Stimulated activated CD8-positive, alpha-beta memory T cell treated with anti-CD3 and anti-CD28 coated beads, Interleukin-4, amount 100 ng/mL, for 1 hour (primary cell): Measurements from ENCODE around the gene TBX3.
"Not testable (repeated sequence)": the region's sequence is repeated elsewhere in the genome, so short reads cannot be mapped to it uniquely, and the experiment has no call there.

Experiments
- DNase-seq, 2 donors: peaks; one replicate each; pipeline ENCODE4 v3.0.0-alpha.2; 2020; ENCODE audit warnings: low read depth in 2 of 2, low spot score in 1 of 2

TBX3 gene

GRCh38 chr12:114684098-114684869, at the start of gene TBX3:
TBX3 (minus strand) TSS chr12:114684175; CDS start chr12:114683200, 975 bp downstream.
- DNase-seq: no peak

- no peak for DNase-seq
Measured at GRCh38 chr12:114732426-114733030, 48.6 kb upstream of the TBX3 start.

DNA sequence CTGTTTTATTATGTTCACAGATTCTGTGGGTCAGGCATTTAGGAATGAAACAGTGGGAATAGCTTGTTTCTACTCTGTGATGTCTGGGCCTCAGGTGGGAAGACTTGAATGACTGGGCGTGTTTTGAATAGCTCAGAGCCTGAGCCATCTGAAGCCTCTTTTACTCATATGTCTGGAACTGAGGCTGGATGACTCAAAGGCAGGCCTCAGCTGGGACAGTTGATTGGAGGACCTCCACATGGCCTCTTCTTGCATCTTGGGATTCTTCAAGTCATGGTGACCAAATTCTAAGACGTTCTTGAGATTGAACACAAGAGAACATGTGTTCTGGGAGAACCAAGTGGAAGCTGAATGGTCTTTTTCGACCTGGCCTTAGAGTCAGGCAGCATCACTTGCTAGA, 45.8 kb upstream of the TBX3 start:
- no peak for DNase-seq

DNA sequence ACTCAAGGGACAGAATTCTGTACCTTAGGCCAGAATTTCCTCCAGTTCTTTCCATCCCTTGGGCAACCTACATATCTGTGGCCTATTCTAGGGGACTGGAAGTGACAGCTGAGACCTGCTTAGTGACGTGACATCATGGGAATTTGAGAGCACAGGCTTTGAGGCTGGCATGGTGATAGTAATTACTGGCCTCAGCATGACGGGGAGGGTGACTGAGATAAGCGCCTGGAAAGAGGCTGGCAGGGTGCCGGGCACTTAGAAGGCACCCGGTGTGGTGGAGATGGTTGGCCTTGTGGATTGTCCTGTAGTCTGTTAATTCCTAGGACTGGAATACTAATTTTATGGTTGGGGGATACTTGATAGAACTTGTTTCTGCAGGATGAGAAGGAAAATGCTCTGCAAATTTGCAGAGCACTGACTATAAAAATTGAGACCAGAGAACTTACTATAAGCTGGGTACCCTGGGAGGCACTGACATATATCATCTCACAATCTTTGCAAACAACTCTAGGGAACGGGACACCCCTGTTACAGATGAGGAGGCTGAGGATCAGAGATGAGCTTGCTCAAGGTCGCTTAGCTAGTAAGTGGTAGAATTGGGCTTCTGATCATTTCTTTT, 42.2 kb upstream of the TBX3 start:
- no peak for DNase-seq

DNA sequence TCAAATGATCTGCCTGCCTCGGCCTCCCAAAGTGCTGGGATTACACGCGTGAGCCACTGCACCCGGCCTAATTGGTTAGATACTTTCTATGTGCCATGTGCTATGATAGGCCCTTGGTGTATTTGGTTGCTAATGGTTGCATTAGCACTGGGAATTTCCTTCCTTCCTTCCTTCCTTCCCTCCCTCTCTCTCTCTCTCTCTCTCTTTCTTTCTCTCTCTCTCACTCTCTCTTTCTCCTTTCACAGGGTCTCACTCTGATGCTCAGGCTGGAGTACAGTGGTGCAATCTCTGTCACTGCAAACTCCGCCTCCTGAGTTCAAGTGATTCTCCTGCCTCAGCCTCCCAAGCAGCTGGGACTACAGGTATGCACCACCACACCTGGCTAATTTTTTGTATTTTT, 38.2 kb upstream of the TBX3 start:
- DNase-seq: not testable (repeated sequence)

DNA sequence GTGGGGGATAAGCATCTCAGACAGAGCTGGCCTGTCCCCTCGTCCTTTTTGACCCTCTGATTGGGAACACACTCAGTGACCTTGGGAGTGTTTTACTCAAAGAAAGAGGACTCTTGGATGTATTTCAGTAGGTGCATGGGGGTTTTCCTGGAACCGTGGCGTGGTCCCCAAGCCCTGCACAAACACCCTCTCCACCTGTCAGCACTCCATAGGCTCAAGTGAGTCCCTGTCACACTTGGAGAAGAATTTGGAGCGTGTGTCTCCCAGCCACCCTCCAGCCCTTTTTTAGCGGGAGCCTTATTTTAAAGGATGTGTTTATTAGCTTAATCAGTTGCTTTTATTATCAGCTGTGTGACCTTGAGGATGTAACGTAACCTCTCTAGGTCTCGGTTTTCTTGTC, 37.3 kb upstream of the TBX3 start:
- no peak for DNase-seq

GRCh38 chr12:114713466-114714215, 29.7 kb upstream of the TBX3 start:
- no peak for DNase-seq

- DNase-seq: no peak
Measured at GRCh38 chr12:114711689-114712152, 27.7 kb upstream of the TBX3 start.

- no peak for DNase-seq
Measured at GRCh38 chr12:114710151-114710550, 26.2 kb upstream of the TBX3 start.

DNA sequence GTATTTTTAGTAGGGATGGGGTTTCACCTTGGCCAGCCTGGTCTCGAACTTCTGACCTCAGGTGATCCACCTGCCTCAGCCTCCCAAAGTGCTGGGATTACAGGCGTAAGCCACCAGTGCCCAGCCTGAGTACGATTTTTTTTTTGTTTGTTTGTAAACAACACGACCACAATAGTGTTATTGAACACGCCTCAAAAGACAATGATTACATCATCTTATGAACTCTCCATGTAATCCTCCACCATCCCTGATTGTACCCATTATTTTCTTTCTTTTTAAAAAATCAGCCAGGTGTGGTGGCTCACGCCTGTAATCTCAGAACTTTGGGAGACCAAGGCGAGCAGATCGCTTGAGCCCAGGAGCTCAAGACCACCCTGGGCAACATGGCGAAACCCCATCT, 25.1 kb upstream of the TBX3 start:
- DNase-seq: no peak

- DNase-seq: not testable (repeated sequence)
Measured at GRCh38 chr12:114708598-114708997, 24.6 kb upstream of the TBX3 start.

- no peak for DNase-seq
Measured at GRCh38 chr12:114704096-114704495, 20.1 kb upstream of the TBX3 start.

DNA sequence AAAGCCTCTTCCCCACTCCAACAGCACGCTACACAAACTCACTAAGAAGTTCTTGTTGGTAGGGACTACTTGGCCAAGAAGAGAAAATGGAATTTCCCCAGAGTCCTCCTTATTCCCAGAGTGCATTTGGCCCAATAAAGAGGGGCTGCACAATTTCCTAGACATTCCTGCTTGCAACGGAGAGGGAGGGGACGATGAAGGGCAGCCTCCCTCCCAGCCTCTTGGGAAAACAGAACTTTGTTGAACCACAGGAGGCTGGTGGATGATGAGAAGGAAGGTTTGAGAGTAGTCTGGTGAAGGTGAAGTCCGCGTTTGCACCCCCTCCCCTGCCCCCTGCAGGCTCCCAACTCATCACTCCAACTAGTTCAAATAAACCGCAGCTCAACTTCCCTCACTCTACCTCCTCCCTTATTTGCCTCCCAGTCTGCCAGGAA, 19.1 kb upstream of the TBX3 start:
- DNase-seq: no peak

DNA sequence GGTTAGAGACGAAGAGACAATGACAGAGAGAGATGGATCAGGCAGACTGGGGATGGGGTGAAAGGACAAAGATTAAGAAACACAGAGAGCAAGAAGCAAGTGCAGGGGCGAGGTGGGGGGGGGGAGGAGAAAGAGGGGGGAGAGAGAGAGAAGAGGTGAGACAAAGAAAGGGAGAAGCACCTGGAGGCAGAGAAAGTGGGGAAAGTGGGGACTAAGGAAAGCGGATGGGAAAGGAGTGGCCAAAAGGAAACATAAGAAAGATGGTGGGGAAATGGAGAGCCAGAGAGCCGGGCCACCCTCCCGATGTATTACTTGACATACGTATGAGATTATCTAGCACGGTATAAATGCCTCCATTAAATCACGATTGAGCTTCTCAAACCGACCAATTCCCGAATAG, 18.5 kb upstream of the TBX3 start:
- no peak for DNase-seq

GRCh38 chr12:114701553-114701952, 17.6 kb upstream of the TBX3 start:
- DNase-seq: no peak

GRCh38 chr12:114701104-114701414, 17.1 kb upstream of the TBX3 start:
- DNase-seq: no peak

DNA sequence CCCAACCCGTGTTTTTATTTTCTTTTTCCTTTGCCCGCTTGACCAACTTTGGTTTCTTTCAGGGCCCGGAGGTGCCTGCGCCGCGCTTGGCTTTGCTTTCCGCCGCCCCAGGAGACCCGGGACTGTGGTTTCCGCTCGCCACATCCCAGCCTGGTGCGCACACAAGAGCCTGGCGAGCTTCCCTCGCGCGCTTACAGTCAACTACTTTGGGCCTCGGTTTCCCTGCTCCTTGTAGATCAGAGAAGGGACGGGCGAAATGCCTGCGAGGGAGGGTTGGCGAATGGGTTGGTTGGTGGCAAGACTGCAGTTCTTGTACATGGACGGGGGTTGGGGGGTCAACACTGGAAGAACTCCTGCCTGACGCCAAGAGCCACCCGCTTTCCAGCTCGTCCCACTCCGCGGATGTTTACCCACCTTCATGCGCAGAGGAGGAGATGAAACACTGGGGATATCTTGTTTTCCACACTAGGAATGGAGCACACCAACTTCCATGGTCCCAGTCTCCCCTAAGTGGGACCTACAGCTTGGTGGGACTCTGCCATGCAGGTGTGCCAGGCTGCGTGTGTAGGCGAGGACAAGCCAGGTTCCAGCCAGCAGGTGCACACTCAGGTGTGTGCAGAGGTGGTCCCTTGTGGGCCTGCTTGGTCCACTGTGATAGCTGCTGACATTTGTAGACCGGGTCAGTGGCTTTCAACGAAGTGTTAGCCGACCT, 16.6 kb upstream of the TBX3 start:
- DNase-seq: no peak

- no peak for DNase-seq
Measured at GRCh38 chr12:114698566-114699163, 14.7 kb upstream of the TBX3 start.

GRCh38 chr12:114697741-114698565, 14.0 kb upstream of the TBX3 start:
- DNase-seq: no peak

- no peak for DNase-seq
Measured at GRCh38 chr12:114697243-114697716, 13.3 kb upstream of the TBX3 start.
